NAMALWA (cell line): Measurements from ENCODE around the gene RGMB.

Experiments used
- DNase-seq: peaks from one replicate; pipeline ENCODE4 v3.0.0-alpha.2; 2015; ENCODE audit warnings: low spot score

Gene RGMB

DNA sequence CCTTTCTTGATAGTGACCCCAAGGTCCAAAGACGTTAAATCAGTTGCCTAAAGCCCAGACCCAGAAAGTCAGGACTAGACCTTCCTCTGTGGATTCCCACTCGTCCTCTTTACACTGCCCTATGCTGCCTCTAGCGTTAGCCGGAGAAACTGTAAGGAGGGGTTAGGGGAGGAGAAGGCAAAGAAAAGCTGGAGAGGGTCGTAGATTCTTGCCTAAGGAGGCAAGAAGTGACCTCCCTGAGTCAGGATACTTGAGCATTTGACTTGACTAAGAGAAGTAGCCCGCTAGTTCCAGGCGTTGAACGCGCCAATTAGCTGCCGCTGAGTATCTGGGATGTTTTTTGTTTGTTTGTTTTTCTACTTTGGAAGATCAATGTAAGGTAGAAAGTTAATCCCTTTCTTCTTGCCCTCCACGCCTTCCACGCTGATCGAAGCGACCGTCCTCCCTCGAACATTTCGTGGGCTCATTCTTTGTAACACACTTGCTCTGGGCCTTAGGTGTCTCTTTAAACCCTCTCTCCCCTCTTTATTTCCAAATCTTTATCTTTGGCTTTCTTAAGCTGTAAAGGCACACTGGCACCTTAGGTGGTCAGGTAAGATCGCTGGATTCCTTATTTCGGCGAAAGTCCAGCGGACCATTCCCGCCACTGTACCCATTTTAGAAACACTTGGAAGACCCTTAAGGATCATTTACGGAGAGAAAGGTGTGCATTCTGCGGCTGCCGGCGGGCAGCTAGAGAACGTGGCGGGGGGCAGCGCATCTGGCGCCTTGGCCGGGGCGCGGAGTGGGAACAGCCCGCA, 5.1 kb upstream of the RGMB start:
- peak; percentile 61 for DNase-seq

DNA sequence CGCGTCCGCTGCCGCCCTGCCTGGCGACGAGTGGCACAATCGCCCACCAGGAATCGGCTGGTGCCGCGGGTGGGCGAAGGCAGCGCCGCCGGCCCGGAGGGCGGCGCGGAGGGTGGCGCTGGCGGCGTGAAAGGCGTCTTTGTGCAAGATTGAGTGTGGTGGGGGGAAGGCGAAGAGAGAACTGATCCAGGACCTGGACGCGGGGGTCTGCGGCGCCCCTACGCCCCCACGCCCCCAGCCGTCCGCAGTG, 4.6 kb upstream of the RGMB start:
- DNase-seq, result no peak

DNA sequence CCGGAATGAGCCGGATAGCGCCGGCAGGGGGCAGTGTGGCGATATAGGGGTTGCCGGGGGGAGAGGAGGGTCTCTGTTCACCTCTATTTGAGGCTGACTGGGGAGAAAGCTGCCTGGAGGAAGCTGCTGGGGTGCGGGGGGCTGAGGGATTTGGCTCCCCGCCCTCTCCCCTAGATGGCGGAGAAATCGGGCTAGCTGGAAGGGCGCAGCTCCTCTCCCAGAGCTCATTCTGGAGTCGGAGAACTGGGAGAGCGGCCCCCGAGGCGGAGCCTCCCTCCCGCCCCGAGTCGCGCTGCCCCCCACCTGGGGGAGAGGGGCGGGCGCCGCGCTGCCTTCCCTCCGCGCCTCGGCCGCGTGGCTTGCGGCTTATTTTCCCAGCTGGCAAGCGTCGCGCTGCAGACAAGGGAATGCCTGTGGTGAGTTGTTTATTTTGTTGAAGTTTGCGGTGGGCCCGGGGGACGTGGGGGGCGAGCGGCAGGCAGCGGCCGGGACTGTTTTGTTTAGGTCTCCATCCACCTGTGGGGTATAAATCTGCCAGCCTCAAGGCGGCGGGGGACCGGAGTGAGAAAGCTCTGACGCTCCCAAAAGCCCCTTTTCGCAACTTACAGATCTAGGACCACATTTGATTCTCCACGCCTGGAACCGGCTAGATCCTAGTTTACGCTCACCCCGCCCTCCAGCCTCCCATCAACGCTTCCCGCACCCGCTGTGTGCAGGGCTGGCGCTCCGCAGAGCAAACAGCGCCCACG, 4.1 kb upstream of the RGMB start:
- no peak for DNase-seq

DNA sequence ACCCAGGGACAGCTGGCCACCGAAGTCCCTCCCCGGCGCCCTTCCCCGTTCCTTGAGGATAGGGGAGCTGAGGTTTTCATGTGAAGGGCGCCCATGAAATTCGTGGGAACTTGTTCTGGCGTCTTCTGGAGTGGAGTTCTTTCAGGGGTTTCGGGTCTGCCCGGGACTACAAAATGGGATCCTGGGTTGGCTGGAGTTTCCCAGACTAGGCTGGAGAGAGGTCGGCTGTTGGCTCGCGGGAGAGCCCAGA, 3.6 kb upstream of the RGMB start:
- DNase-seq, result no peak

DNA sequence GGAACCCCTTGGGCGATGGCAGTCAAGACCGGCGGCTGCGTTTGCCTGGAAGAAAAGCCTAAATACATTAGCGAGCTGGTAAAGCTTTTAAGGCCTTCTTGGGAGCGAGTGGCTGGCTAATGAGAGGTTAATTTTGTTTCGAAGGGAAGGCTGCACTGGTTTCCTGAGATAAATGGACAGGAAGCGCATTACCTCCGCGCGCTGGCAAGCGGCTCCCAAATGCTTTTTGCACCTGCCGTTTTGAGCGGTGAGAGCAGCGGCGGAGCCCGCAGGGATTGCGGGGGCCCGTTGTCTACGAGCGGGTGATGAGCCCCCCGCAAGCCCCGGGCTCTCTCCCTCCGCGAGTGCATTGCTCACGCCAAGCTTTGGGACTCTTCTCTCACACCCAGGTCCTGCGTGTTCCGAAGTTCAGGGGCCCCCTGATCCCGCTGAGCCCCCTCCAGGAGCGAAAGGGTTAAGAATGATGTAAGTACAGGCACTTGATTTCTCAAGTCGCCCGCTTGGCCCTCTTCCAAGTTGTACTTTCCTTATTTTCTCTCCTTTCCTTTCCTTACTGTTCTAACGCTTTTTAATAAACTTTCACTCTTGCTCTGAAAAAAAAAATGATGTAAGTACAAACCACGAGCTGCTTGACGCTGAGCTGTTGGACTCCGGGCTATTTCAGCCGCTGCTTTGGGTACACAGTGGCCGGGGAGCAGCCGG, 3.1 kb upstream of the RGMB start:
- peak; percentile 34 for DNase-seq

DNA sequence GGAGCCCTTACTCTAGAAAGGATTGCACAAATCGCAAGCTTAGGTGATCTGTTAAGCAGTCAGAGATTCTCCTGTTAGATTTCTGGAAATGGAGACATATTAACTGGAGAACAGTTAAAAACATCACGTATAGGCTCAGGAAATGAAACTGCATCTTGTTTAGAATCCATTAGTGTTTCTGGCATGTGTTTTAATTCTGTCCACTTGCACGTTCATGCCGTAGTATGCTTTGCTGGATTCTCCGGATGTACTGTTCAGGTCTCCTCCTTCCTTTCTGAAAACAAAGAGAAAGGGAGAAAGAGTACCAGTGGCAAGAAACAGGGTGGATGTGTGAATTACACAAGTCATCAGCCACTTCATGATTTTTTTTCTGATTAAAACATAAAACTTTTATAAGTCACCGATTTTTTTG, 2.5 kb upstream of the RGMB start:
- no peak for DNase-seq

DNA sequence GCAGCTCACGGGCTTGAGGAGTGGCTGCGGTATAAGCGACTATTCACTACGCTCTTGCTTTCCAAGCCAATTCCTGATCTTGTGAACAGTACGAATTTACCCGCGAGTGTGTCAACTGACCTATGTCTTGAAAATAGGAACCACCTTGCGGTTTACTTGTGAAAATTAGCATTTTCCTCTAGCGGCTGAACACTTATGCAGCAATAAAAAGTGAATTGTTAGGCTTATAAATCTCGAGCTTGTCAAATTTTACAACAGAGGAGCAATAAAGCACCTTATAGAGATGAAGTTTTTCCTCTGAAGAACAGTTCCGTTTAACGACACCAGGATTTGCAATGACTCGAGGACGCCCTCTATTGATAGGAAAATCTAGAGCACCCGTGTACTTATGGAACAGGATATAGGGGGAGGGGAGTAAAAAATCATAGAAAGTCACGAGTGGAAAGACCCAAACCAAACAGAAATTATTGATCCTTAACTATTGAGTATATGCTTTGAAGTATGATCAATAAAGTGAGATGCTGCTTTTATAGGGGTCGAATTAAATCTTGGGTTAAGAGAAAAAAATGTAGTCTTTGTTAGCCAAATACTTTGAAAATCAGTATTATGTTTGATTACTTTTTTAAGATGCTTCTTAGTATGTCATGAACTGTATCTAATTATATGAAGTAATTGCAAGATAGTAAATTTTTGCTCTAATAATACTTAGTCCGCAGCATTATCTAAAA, 1.9 kb upstream of the RGMB start:
- DNase-seq, result peak; percentile 93

DNA sequence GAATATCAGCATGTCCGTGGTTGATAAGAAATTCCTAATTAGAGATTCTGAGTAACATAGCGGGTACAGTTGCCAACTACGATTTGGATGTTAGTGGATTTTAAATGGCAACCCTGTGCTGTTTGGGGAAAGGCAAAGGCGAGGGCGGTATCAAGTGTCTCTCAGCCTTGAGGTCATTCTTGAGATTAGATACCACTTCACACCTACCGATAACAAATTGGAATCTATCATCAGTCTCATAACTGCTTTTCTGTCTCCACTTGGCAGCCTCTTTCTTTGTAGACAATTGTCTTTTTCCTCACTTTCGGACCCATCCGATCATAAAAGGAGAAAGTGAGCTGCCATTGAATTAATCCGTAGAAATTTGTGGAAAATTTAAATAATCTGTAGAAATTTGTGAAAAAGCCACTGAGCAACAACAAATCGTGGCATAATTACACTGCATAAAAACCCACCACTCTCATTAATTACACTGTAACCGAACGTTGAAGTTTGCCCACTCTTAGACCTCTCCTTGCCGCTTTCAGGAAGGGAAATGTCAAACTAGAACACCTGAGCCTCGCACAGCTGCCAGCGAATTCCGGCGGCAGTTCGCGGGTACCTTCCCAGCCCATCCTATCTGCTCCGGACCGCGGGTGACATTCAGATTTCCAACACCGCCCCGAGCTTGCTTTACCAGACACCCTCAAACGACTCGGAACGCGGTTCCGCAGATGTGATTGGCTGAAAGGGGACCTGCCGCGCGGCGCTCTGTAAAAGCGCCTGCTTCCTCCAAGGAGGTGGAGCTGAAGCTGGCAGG, 849 bp upstream of the RGMB start:
- DNase-seq, result peak; percentile 81

DNA sequence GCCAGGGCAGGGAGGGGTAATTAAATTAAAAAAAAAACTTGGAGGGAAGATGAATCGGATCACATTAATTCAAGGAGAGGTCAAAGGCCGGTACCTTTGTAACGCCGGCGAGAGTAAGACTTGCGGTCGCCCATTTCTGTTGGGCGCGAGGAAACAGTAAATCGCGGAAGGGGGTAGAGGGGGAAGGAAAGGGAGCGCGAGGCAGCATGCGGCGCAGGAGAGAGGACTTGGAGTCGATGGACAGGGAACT, 324 bp upstream of the RGMB start:
- no peak for DNase-seq

DNA sequence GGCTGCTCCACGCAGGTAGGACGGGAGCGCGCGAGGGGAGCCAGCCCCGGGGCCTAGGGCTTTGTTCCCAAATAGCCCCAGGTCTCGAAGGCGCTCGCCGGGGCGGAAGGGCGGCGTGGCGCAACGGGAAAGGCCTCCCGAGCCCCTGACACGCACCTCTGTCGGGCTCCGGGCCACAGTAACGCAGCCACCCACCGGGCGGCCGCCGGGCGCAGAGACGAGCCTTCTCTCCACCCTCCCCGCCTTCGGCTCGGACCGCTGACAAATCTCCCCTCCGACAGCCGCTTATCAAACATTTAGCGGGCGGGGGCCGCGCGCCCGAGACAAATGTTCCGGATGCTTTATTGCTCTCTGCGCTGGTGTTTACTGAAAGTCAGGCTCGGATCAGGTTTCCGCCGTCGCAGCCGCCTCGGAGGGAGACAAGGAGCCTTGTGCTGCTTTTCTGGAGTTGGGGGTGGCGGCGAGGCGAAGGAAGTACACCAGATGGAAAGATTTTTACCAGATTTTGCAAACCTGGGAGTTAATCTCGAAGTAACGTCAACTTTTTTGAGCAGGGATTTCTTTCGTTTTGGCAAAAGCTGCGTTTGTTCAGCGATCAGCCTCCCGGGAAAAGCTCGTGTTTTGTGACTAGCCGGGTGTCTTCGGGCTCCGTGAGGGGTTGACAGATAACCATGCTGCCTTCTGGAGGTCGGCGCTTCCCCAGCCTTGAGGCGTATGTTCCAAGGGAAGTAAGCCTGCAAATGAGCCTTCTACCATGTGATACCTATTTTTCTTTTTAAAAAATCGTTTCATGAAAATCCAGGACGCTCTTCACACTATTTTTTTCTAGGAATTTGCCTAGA, 950 bp downstream of the RGMB start:
- DNase-seq, result peak; percentile 65

DNA sequence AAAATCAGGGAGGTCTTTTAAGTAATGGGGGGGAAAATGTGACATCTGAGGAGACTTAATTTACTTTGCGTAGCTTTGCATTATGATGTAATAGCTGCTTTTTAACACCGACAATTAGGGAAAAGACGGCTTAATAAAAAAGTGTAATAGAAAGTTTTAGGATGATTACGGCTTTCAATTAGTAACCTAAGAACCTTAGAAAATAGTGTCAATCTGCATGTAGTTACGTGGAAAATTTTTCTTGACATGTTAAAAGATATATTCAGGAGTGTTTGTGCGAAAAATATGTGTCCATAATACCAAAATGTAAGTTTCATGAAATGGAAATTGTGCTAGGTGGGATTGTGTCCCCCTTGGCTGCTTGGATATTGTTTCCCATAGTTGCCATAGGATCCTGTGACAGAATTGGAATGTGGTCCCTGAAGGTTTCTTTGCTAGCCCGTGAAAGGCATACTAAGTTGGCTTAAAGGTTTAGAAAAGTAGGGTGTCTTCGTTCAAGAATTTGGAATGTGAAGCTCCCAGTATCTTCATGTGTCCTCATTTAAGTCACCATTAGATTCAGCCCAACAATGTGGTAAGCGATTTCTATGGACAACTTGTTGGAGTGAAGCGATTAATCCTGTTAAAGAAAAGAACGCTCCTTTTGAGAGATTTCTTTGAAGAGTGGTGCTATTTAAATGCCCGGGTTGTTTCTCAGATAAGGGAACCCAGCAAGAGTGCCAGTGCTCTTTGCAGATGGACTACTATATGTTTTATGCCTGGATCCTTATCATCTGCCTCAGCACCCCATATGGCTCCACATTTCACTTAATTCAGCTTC, 2.0 kb downstream of the RGMB start:
- no peak for DNase-seq

DNA sequence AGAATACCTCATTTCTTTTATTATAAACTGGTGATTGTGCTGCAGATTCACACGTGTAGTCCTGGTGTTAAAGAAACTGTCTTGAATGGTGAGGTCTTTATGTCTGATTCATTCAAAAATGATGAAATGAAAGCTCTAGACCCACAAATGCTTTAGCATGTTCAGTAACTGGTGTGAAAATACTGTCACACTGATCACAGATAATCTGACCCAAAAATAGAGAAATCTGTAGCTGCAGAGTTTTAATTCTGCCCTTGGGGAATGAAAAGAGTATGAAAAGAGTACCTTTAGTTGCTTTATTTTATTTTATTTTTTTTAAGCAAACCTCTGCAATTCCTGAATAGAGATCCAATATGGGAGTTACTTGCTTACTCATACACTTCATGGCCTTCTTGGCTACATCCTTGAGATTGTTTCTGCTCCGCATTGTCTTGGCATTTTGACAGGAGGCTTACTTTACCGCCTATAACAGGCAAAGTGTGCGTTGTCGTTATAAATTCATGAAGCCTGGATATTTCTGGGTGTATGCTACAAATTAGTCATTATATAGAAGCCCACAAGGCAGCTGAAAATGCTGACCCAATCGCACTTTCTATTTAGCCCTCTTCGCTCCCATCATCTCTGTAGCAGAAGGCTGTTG, 2.7 kb downstream of the RGMB start:
- no peak for DNase-seq

DNA sequence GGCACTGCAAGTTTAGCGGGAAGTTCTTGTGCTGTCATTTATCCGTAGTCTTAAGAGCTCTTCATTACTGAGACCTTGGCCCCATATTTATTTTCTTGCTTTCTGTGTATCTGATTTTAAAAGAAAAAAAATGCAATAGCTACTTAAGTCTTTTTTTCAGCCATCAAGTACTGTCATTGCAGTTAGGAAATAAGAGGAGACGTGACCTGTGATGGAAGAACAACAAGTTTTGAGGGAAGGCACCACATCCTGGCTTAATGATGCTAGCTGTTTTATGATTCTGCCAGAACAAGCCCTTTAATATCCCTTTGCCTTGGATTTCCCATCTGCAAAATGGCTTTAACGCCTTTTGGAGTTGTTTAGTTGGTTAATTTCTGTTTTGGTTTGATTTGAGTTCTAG, 3.8 kb downstream of the RGMB start:
- DNase-seq, result no peak

DNA sequence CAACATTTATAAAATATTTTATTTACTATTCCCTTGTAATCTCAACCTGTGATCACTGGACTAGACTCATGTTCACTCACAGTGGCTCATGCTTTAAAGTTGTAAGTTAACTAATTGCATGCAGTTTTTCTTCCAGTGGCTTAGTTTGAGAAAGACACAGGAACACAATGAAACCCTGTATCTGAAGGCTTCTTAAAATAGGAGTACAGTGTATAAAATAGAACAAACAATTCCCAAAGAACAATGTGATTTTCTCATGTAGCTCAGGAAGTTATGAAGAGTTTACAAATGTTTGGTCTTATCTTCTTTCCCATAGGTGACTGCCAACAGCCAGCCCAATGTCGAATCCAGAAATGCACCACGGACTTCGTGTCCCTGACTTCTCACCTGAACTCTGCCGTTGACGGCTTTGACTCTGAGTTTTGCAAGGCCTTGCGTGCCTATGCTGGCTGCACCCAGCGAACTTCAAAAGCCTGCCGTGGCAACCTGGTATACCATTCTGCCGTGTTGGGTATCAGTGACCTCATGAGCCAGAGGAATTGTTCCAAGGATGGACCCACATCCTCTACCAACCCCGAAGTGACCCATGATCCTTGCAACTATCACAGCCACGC, 5.9 kb downstream of the RGMB start:
- DNase-seq, result no peak

DNA sequence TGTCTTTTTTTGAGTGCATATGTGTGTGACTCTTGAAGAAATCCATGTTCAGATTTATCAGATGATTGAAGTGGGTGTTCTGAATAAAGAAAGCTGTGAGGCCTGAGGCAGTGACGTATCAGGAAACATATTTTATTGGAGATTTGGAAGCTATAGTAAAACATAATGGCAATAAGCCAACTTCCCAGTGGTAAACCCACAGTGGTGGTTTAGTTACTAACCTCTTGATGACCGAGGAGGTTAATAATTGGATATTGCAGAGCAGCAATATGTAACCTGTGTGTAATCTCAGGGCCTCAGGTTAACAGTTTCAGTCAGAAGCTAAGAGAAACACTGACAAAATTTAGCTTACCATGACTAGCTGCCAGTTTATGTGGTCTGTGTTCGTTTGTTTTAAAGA, 6.9 kb downstream of the RGMB start:
- no peak for DNase-seq

DNA sequence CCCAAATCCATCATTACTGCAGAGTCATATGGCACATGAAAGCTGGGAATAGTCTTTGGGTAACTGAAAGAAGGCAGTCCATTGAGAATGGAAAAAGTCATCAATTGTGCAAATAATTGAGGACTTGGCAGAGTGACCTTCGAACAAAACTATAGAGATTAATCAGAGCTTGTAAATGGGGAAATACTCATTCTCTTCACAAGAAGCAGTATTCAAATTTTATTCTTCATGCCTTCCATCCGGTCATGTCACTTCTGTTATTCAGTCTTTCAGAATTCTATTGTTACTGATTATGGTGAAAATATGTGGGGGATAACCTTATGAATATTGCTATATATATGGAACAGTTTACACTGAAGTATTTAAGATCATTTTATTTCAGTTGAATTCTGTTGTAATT, 8.1 kb downstream of the RGMB start:
- no peak for DNase-seq

DNA sequence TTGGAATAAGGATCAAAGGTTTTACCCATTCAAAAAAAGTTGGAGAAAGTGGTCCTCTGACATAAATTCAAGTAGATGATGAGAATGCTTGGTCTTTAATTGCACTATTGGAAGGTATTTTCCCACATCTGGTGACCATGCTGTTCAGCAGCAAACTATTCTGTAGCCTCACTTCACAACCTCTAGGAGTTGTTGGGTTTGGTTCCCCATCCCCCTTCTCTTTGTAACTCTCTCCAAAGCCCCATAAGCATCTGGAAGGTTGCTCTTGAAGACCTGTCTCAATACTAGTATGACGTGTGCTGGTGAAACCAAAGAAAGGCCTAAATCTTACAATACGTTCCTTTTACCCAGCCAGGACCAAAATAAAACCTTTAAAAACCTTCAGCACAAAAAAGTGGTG, 8.5 kb downstream of the RGMB start:
- no peak for DNase-seq

DNA sequence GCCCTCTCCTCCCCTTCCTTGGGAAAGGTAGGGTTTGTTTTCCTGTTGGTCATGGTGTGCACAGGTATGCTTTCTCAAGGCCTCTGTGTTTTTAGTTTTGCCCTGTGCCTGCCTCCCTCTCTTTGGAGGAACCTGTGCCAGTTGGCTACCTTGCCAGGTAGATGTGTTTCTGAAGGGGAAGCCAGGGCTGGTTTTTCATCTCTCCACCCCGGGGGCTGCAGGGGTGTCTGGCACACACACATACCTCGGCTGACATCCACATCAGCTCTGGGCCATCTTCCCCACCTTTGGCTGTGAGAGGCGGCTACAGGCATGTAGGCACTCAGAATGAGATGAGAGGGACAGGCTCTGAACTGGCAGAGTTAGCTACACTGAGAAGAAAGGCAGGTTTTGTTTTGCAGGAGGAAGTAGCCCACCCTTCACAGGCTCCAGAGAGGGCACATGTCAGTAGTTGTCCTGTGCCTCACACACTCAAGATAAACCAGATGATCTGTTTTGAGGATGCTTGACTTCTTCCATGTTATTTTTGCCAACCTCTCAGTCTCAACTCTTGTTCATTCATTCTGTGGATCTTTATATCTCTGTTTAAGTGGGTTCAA, 9.7 kb downstream of the RGMB start:
- no peak for DNase-seq

DNA sequence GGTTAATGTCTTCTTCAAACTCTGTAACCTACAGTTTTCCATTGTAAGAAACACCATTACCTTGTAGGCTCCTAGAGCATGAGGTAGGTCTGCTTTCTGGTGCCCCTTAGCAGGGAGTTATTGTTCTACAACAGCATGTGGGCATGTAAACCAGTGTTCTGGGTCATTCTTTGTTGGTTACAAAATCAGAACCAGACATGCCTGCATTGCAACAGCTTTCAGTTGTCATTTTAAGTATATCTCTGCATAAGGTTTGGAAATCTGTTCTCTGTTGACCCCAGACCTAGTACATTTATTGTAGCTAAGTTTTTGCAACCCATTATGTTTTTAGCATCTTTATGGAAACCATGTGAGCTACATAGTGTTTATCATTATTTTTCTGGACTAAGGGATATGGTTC, 10.9 kb downstream of the RGMB start:
- DNase-seq, result no peak
